HCT116 (cell line): Measurements from ENCODE around the gene UPB1. TPM values are rescaled to one million over a fixed set of nuclear protein-coding genes. Genes with fewer than 3 reads are reported as not detected.

Experiments
- ATAC-seq: fragments of 200-7000 bp; cut with Tn5 transposase; 2 replicates; pipeline ENCODE4 v1.9.1; 2020; ENCODE audit warnings: mild to moderate bottlenecking, moderate library complexity
- BruUV-seq: library from RNA; stranded (reverse); fragments of 400-500 nt; replicated peaks from 2 replicates; lab custom pipeline; 2021; lab: Mats Ljungman, UMichigan
- CTCF ChIA-PET: fragments of 300-600 bp; sonication (Branson Sonifier 250); formaldehyde crosslinking; loops from one replicate; lab custom pipeline; 2021; ENCODE audit warnings: antibody characterized with exemption; lab: Charles Lee
- POLR2A ChIA-PET: fragments of 300-600, 350-600 bp; sonication (Branson Sonifier 250); formaldehyde crosslinking; loops from one replicate; lab custom pipeline; 2021; ENCODE audit warnings: antibody characterized with exemption; lab: Charles Lee
- RAD21 ChIA-PET, 2 experiments: fragments of 300-600 bp; sonication (Branson Sonifier 250); formaldehyde crosslinking; loops; one replicate each; lab custom pipeline; 2023; ENCODE audit warnings: low total read pairs in 2 of 2; ENCODE audit not compliant: uncharacterized antibody in 2 of 2, unreplicated experiment in 2 of 2, low non-redundant PET in 1 of 2; lab: Charles Lee
- DNase-seq: peaks from one replicate; pipeline ENCODE4 v3.0.0-alpha.2; 2010; ENCODE audit warnings: low read depth, low spot score
- H2AFZ ChIP-seq: fragments of 200-600 bp; shearing (Covaris generic), sonication (generic); 2 replicates; pipeline ENCODE4 v1.6.1; 2017; ENCODE audit warnings: low read depth, mixed run types, mixed read lengths, antibody characterized with exemption, low read length; ENCODE audit not compliant: poor library complexity, severe bottlenecking
- H3K27ac ChIP-seq: 2 replicates; pipeline ENCODE4 v1.5.1; 2012; ENCODE audit warnings: low read depth, low read length
- H3K27me3 ChIP-seq: fragments of 200-600 bp; sonication (generic); 2 replicates; pipeline ENCODE4 v1.6.1; 2016; ENCODE audit warnings: mixed run types, low read length, mixed read lengths; ENCODE audit not compliant: insufficient read depth
- H3K36me3 ChIP-seq, 2 experiments: fragments of 200-500 bp in 1 of 2; fragments of 200-600 bp in 1 of 2; sonication (Bioruptor generic) in 1 of 2; sonication (generic) in 1 of 2; 2 replicates each; pipeline versions ENCODE4 v1.5.1 to v1.6.1; 2014 to 2016; ENCODE audit warnings: low read length in 2 of 2, inconsistent platforms in 1 of 2, mixed read lengths in 1 of 2, mixed run types in 1 of 2; ENCODE audit not compliant: insufficient read depth in 2 of 2, control insufficient read depth in 1 of 2
- H3K4me1 ChIP-seq, 2 experiments: fragments of 200-600 bp in 1 of 2; sonication (generic) in 1 of 2; 2 replicates each; pipeline versions ENCODE4 v1.5.1 to v1.6.1; 2012 to 2017; ENCODE audit warnings: low read length in 2 of 2, inconsistent platforms in 1 of 2, mild to moderate bottlenecking in 1 of 2, mixed read lengths in 1 of 2, mixed run types in 1 of 2, moderate library complexity in 1 of 2; ENCODE audit not compliant: insufficient read depth in 2 of 2, control insufficient read depth in 1 of 2
- H3K4me2 ChIP-seq: fragments of 200-600 bp; sonication (generic); 2 replicates; pipeline ENCODE4 v1.6.1; 2017; ENCODE audit warnings: mixed run types, low read length, mixed read lengths
- H3K4me3 ChIP-seq, 2 experiments: fragments of 200-600 bp in 1 of 2; sonication (generic) in 1 of 2; replicated peaks in 1 of 2; 2 replicates each; pipeline ENCODE4 v1.5.1; 2011 to 2016; ENCODE audit warnings: low read length in 2 of 2, control low read depth in 1 of 2, low read depth in 1 of 2, mild to moderate bottlenecking in 1 of 2, mixed read lengths in 1 of 2, mixed run types in 1 of 2
- H3K79me2 ChIP-seq: fragments of 200-600 bp; sonication (generic); 2 replicates; pipeline ENCODE4 v1.6.1; 2017; ENCODE audit warnings: mild to moderate bottlenecking, mixed run types, low read length, moderate library complexity, mixed read lengths; ENCODE audit not compliant: insufficient read depth
- H3K9ac ChIP-seq: fragments of 200-600 bp; sonication (generic); 2 replicates; pipeline ENCODE4 v1.6.1; 2016; ENCODE audit warnings: low read length, mixed read lengths
- H3K9me2 ChIP-seq: fragments of 200-600 bp; sonication (generic), shearing (Covaris generic); 2 replicates; pipeline ENCODE4 v1.6.1; 2017; ENCODE audit warnings: mixed run types, mild to moderate bottlenecking, moderate library complexity; ENCODE audit not compliant: insufficient read depth
- H3K9me3 ChIP-seq, 2 experiments: fragments of 200-500 bp in 1 of 2; fragments of 200-600 bp in 1 of 2; sonication (Bioruptor generic) in 1 of 2; sonication (generic) in 1 of 2; 2 replicates each; pipeline ENCODE4 v1.6.1; 2014 to 2017; ENCODE audit warnings: low read length in 2 of 2, mixed read lengths in 2 of 2, inconsistent platforms in 1 of 2, low read depth in 1 of 2, mild to moderate bottlenecking in 1 of 2, mixed run types in 1 of 2, moderate library complexity in 1 of 2; ENCODE audit not compliant: control insufficient read depth in 1 of 2, insufficient read depth in 1 of 2
- H4K20me1 ChIP-seq: fragments of 200-600 bp; sonication (generic), shearing (Covaris generic); 2 replicates; pipeline ENCODE4 v1.6.1; 2017; ENCODE audit warnings: mixed run types, mild to moderate bottlenecking, moderate library complexity; ENCODE audit not compliant: insufficient read depth
- ATF3 ChIP-seq: IDR thresholded peaks from 2 replicates; pipeline ENCODE4 v1.6.1; 2012
- CBX3 ChIP-seq: IDR thresholded peaks from 2 replicates; pipeline ENCODE4 v1.6.1; 2012; ENCODE audit warnings: low read depth
- CEBPB ChIP-seq: IDR thresholded peaks from 2 replicates; pipeline ENCODE4 v1.6.1; 2012; ENCODE audit warnings: low read depth
- EGR1 ChIP-seq: IDR thresholded peaks from 2 replicates; pipeline ENCODE4 v1.6.1; 2012; ENCODE audit warnings: low read depth
- ELF1 ChIP-seq: IDR thresholded peaks from 2 replicates; pipeline ENCODE4 v1.6.1; 2012; ENCODE audit warnings: low read depth, borderline replicate concordance
- JUND ChIP-seq: IDR thresholded peaks from 2 replicates; pipeline ENCODE4 v1.6.1; 2012
- MAX ChIP-seq: IDR thresholded peaks from 2 replicates; pipeline ENCODE4 v1.6.1; 2012
- POLR2AphosphoS5 ChIP-seq: IDR thresholded peaks from 2 replicates; pipeline ENCODE4 v1.6.1; 2011; ENCODE audit warnings: mild to moderate bottlenecking, low read depth, low read length, moderate library complexity
- SP1 ChIP-seq: IDR thresholded peaks from 2 replicates; pipeline ENCODE4 v1.6.1; 2012; ENCODE audit warnings: low read depth
- SRF ChIP-seq: IDR thresholded peaks from 2 replicates; pipeline ENCODE4 v1.6.1; 2012; ENCODE audit warnings: low read depth
- ZBTB33 ChIP-seq: IDR thresholded peaks from 2 replicates; pipeline ENCODE4 v1.6.1; 2011; ENCODE audit warnings: mild to moderate bottlenecking, low read length, moderate library complexity; ENCODE audit not compliant: insufficient replicate concordance; ENCODE audit errors: extremely low read depth
- ZFX ChIP-seq: fragments of 450-650 bp; IDR thresholded peaks from 2 replicates; pipeline ENCODE4 v1.6.1; 2017
- intact Hi-C: fragments of 100-400 bp; cut with micrococcal nuclease; formaldehyde crosslinking; loops from 2 replicates; pipeline ENCODE4 v1.10.0; 2022
- total RNA-seq: library from RNA; stranded (reverse); gene quantifications from one replicate; pipeline ENCODE4 v1.2.1, GENCODE V29; 2021; ENCODE audit not compliant: unreplicated experiment

Gene UPB1
- total RNA-seq, 1 experiment from 2014 or later = 0.27 TPM

GRCh38 chr22:24559471-24559870 is 64.3 kb downstream of the UPB1 start (continued):
- TF ChIP-seq ZBTB33 (no peak), ELF1 (no peak), EGR1 (no peak), SP1 (no peak), CEBPB (no peak), SRF (no peak), ZFX (no peak)

GRCh38 chr22:24563246-24563645 is 68.1 kb downstream of the UPB1 start:
- Histone ChIP-seq H4K20me1 (peaks cover 12% of the 10 kb centered on the region; the same call in 1 of the 2 replicates), H3K27me3 (no peaks in the 10 kb centered on the region), H3K9ac (no peak overlapping the region), H3K27ac (no peak overlapping the region), H3K79me2 (peaks cover 99% of the 10 kb centered on the region), H3K9me2 (no peaks in the 10 kb centered on the region), H3K4me1 (no peaks in the 10 kb centered on the region), H3K4me2 (no peak overlapping the region), H2AFZ (no peak overlapping the region), H3K9me3 (no peaks in the 10 kb centered on the region), H3K36me3 (peaks cover 32 to 36% of the 10 kb centered on the region in 2 experiments), H3K4me3 (no peak overlapping the region)
- ATAC-seq (no peak), DNase-seq (no peak)
- POLR2A ChIA-PET = no interaction called here
- RAD21 ChIA-PET = no interaction called here
- no TSS peak for BruUV-seq
- no peak for TF ChIP-seq SP1
- TF ChIP-seq ZBTB33 = no peak
- no peak for TF ChIP-seq ELF1
- no peak for TF ChIP-seq POLR2AphosphoS5
- no peak for TF ChIP-seq JUND
- TF ChIP-seq ATF3 = no peak
- TF ChIP-seq MAX = no peak
- no peak for TF ChIP-seq ZFX
- no peak for TF ChIP-seq CBX3
- CTCF ChIA-PET = no interaction called here
- intact Hi-C loops = no loop called here
